K562 (cell line): ENCODE results near the gene FSTL4. TPM values are rescaled to one million over a fixed set of nuclear protein-coding genes. Genes with fewer than 3 reads are reported as not detected.
A peak's percentile ranks its signal among the peaks of the same experiment; 100 is the strongest.

Source experiments
- HDAC3 ChIP-seq: fragments of 450-650 bp; IDR thresholded peaks from 2 replicates; pipeline ENCODE4 v1.6.1; 2018; ENCODE audit warnings: borderline replicate concordance, mild to moderate bottlenecking, moderate library complexity; ENCODE audit not compliant: partially characterized antibody
- HINFP ChIP-seq: fragments of 450-650 bp; conservative IDR thresholded peaks from 2 replicates; pipeline ENCODE4 v1.6.1; 2016; ENCODE audit warnings: missing genetic modification characterization, low read depth, mild to moderate bottlenecking, control low read depth, missing compliant biosample characterization
- JUN ChIP-seq, 2 experiments: sonication (generic) in 1 of 2; formaldehyde crosslinking in 1 of 2; IDR thresholded peaks; 2 replicates each; pipeline versions ENCODE4 v1.6.1 to v1.8.0; 2012 to 2022; ENCODE audit warnings: borderline replicate concordance in 2 of 2, mild to moderate bottlenecking in 2 of 2, improper control_type of control experiment in 1 of 2, low read depth in 1 of 2, low read length in 1 of 2, missing genetic modification reagents in 1 of 2
- LARP7 ChIP-seq: fragments of 450-650 bp; IDR thresholded peaks from 2 replicates; pipeline ENCODE4 v1.6.1; 2016
- MECOM ChIP-seq: fragments of 250-450 bp; sonication (Bioruptor Pico); IDR thresholded peaks from 2 replicates; pipeline ENCODE4 v1.8.0; 2022; ENCODE audit warnings: inconsistent platforms
- MED1 ChIP-seq: sonication (generic); formaldehyde crosslinking; IDR thresholded peaks from 2 replicates; pipeline ENCODE4 v1.8.1; 2023; ENCODE audit warnings: missing genetic modification reagents, borderline replicate concordance
- MITF ChIP-seq: IDR thresholded peaks from 2 replicates; pipeline ENCODE4 v1.6.1; 2014; ENCODE audit warnings: antibody characterized with exemption
- PHTF2 ChIP-seq: fragments of 250-450 bp; sonication (Bioruptor Pico); IDR thresholded peaks from 2 replicates; pipeline ENCODE4 v1.5.0; 2021; ENCODE audit warnings: mild to moderate bottlenecking
- SFPQ ChIP-seq: fragments of 200-400 bp; formaldehyde crosslinking; IDR thresholded peaks from 2 replicates; pipeline ENCODE4 v1.6.1; 2017; ENCODE audit warnings: mild to moderate bottlenecking, low read depth, low read length, moderate library complexity
- SMARCE1 ChIP-seq: fragments of 450-650 bp; IDR thresholded peaks from 2 replicates; pipeline ENCODE4 v1.7.1; 2016; ENCODE audit warnings: mild to moderate bottlenecking
- SREBF2 ChIP-seq: sonication (generic); formaldehyde crosslinking; IDR thresholded peaks from 2 replicates; pipeline ENCODE4 v1.4.0; 2020; ENCODE audit warnings: mild to moderate bottlenecking, missing genetic modification reagents
- TCF3 ChIP-seq: sonication (generic); formaldehyde crosslinking; IDR thresholded peaks from 2 replicates; pipeline ENCODE4 v1.4.0; 2020; ENCODE audit warnings: mild to moderate bottlenecking, missing genetic modification reagents
- ZFP1 ChIP-seq: fragments of 450-650 bp; formaldehyde crosslinking; IDR thresholded peaks from 2 replicates; pipeline ENCODE4 v1.4.0; 2020; ENCODE audit warnings: mild to moderate bottlenecking, mixed read lengths
- ZNF551 ChIP-seq: fragments of 250-450 bp; sonication (Bioruptor Pico); IDR thresholded peaks from 2 replicates; pipeline ENCODE4 v1.5.0; 2021; ENCODE audit warnings: mild to moderate bottlenecking, moderate library complexity
- ZNF57 ChIP-seq: fragments of 450-650 bp; formaldehyde crosslinking; IDR thresholded peaks from 2 replicates; pipeline ENCODE4 v1.4.0; 2020; ENCODE audit warnings: mild to moderate bottlenecking, moderate library complexity
- polyA plus RNA-seq, 8 experiments: library from polyadenylated mRNA; depleted of rRNA in 4 of 8; stranded (reverse) in 5 of 8; unstranded in 3 of 8; fragments of >200 nt; fragmentation: Nextera tagmentation in 2 of 8; fragmentation: Illumina TruSeq in 1 of 8; extraction: Ambion mirVana in 2 of 8; extraction: Trizol in 1 of 8; gene quantifications; 2 replicates each; pipeline versions ENCODE4 v1.2.1 to v1.2.3, GENCODE V29; 2011 to 2014; ENCODE audit warnings: inconsistent platforms in 1 of 8, missing spikeins in 1 of 8
- total RNA-seq, 7 experiments: library from RNA; depleted of rRNA in 6 of 7; stranded (reverse); fragments of >200 nt in 6 of 7; fragmentation: Illumina TruSeq in 2 of 7; extraction: Trizol in 2 of 7; gene quantifications; 2 replicates each; pipeline versions ENCODE4 v1.2.1 to v1.2.3, GENCODE V29; 2011 to 2021; ENCODE audit warnings: low replicate concordance in 1 of 7
- TF ChIP-seq, protein P1 (sequence below), 3 experiments: IDR thresholded peaks in 2 of 3; conservative IDR thresholded peaks in 1 of 3; 2 replicates each; pipeline ENCODE4 v1.5.1; 2011 to 2012; ENCODE audit warnings: low read length in 3 of 3, mild to moderate bottlenecking in 3 of 3, control low read depth in 2 of 3, improper control_type of control experiment in 1 of 3, inconsistent platforms in 1 of 3, low read depth in 1 of 3, mixed read lengths in 1 of 3, moderate library complexity in 1 of 3; ENCODE audit not compliant: insufficient read depth in 2 of 3

The FSTL4 gene
- total and polyA plus RNA-seq, 9 of the 15 experiments (the other 6 are each of a cell fraction or from before 2014, with no cell fraction given), result 0.08 to 0.18 (median 0.10) TPM; not detected in 5

DNA sequence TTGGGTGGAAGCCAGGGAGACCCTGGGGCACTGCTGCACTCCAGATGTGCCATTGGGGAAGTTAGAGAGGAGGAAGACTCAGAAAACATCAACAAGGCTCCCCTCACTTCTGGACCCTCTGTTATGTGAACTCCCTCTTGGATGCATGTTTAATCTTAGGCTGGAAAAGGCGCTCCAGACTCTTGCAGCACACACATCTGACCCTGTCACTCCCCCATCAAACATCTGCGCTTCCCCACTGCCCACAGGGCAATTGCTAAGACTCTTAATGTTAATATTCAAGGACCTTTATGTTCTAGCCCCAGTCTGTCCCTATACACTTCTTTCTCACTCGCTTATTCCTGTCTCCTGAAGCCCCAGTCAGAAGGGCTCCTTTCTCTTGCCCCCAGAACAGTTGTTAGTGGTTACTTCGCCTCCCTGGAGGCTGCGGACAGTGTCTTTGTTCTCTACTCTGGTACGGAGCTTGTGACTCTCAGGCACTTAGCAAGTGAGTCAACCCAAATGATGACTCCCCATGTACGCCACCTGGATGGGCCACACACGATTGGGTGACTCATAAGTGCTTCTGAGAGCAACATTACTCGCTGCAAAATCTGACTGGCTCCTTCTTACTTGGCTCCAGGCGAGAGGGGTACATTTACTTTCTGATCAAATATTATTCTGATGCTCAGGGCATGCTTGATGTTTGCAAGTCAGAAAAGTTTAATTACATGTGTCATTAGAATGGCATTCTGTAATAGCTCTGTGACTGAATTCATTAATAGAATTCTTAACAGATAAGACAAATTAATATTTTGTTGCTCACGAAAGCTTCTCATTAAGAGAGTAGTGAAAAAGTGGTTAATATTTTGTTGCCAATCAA is 366.9 kb downstream of the FSTL4 start (continued):
- TF ChIP-seq, protein P1, sequence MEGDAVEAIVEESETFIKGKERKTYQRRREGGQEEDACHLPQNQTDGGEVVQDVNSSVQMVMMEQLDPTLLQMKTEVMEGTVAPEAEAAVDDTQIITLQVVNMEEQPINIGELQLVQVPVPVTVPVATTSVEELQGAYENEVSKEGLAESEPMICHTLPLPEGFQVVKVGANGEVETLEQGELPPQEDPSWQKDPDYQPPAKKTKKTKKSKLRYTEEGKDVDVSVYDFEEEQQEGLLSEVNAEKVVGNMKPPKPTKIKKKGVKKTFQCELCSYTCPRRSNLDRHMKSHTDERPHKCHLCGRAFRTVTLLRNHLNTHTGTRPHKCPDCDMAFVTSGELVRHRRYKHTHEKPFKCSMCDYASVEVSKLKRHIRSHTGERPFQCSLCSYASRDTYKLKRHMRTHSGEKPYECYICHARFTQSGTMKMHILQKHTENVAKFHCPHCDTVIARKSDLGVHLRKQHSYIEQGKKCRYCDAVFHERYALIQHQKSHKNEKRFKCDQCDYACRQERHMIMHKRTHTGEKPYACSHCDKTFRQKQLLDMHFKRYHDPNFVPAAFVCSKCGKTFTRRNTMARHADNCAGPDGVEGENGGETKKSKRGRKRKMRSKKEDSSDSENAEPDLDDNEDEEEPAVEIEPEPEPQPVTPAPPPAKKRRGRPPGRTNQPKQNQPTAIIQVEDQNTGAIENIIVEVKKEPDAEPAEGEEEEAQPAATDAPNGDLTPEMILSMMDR (IDR thresholded peaks at IDR 0.05 in 2 of 3, conservative IDR thresholded peaks at IDR 0.05 in 1 of 3; ENCODE audit: insufficient read depth in 2 of 3, low read depth in 1 of 3, low read length in 3 of 3), result no peak
- TF ChIP-seq ZNF57 (CRISPR knock-in tag) (no peak), LARP7 (no peak), MITF (0 out of 2 replicates have a peak, but pooled peaks have one; percentile 26), ZFP1 (CRISPR knock-in tag) (no peak), MED1 (CRISPR knock-in tag) (no peak), ZNF551 (CRISPR knock-in tag) (no peak), JUN (IDR thresholded peaks at IDR 0.05; ENCODE audit: borderline replicate concordance, low read depth, low read length) (peak; percentile 98), JUN (CRISPR knock-in tag; IDR thresholded peaks at IDR 0.05; ENCODE audit: borderline replicate concordance) (no peak), SREBF2 (no peak), HINFP (tag) (no peak), SMARCE1 (peak; percentile 86), TCF3 (no peak), HDAC3 (no peak), PHTF2 (CRISPR knock-in tag) (no peak), MECOM (no peak), SFPQ (no peak)
